Measurements from ENCODE around the gene CELF3.
"Not testable (repeated sequence)": the region's sequence is repeated elsewhere in the genome, so short reads cannot be mapped to it uniquely, and the experiment has no call there.

CELF3 gene

GRCh38 chr1:151703813-151704212, 12.8 kb downstream of the CELF3 start:
- no peak for DNase-seq (ENCODE audit: low spot score)

- DNase-seq (ENCODE audit: low spot score) = no peak
These were observed 13.7 kb downstream of the CELF3 start for GRCh38 chr1:151702936-151703335.

- no peak for DNase-seq (ENCODE audit: low spot score)
These were observed 15.1 kb downstream of the CELF3 start for GRCh38 chr1:151701515-151701914.

DNA sequence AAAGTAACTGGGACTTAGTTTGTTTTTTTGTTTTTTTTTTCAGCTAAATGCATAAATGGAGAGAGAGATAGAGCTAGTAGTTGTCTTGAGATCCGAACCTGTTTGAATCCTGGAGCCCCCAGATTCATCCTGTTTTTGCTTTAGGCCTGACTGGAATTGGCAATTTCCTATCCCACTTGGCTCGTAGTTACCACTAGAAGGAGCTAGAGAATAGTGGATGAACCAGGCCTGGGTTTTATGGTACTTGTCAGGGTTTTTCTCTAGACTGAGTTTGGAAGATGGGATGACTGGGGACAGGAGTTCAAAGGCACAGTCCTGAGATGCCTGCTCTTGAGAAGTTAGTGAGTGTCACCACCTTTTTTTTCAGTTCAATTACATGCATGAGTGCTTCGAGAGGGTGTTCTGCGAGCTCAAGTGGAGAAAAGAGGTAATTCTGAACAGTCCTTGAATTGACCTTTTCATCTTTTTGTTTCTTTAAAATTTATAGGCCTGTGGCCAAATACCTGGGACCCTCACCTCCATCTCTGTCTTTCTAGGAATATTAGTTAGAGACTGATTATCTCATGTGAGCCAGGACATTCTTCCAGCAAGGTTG, 23.4 kb downstream of the CELF3 start:
- peak; percentile 52 for DNase-seq (ENCODE audit: low spot score)

GRCh38 chr1:151692226-151692625, 24.4 kb downstream of the CELF3 start:
- DNase-seq (ENCODE audit: low spot score) = no peak

GRCh38 chr1:151689494-151689893, 27.1 kb downstream of the CELF3 start:
- no peak for DNase-seq (ENCODE audit: low spot score)

DNA sequence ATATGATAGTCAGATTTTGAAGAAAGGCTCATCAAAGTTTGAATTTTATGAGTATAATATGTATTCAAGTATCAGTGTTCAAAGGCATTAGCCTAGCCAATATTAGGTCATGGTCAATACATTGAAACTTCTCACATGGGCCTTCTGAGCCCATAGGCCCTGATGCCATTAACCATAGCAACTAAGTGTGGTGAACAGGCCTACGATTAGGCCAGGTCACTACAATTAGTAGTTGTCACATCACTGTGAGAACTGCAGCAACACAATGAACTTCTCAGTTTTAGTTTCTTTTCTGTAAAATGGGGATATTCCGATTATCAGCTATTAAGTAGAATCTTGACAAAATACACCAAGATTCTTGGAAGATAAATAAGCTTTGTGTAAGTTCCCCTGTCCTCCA, 30.0 kb downstream of the CELF3 start:
- no peak for DNase-seq (ENCODE audit: low spot score)

DNA sequence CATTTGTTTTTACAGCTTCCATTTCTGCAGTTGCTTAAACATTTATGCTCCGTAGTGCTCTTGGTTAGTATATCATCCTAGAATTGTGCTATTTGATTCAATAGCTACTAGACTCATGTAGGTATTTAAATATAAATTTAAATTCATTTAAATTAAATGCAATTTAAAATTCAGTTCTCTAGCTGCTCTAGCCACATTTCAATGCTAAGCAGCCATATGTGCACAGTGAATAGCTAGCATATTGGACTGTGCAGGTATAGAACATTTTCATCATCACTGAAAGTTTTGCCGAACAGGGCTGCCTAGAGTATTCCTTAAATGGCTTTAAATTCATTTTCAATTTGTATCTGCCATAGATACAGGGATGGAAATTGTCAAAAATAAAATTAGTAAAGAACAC, 32.5 kb downstream of the CELF3 start:
- no peak for DNase-seq (ENCODE audit: low spot score)

GRCh38 chr1:151682901-151683300, 33.7 kb downstream of the CELF3 start:
- not testable (repeated sequence) for DNase-seq (ENCODE audit: low spot score)

DNA sequence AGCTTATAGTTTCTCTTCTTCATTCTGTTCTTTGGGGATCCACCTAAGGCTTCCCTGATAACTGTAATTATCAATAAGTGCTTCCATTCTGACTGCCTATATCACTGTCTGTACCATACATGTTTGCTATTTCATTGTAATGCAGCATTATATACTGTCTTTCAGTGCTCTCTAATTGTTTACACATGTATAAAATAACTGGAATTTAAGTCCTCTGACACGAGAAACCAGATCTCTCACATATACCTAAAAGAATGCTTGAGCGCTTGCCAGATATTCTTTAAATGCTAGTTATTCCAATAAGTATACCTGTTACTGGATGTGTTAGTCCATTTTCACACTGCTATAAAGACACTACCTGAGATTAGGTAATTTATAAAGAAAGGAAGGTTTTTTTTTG, 34.7 kb downstream of the CELF3 start:
- no peak for DNase-seq (ENCODE audit: low spot score)

GRCh38 chr1:151680826-151681225, 35.8 kb downstream of the CELF3 start:
- DNase-seq (ENCODE audit: low spot score) = peak; percentile 83

DNA sequence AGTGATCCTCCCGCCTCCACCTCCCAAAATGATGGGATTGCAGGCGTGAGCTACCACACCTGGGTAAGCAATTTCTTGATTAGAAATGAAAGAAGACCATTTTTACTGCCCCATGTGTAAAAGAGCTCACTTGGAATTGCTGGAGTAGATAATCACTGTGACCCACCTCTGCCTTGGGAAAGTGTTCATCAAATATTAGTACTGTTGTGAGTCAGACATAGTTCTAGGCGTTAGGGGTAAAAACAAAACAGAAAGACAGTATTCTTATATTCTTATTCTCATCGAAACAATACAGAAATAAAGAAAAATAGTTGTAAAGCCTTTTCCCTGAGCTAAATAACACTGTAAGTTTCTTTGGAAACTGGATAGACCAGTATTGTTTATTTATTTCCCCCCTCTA, 36.2 kb downstream of the CELF3 start:
- DNase-seq (ENCODE audit: low spot score) = no peak

DNA sequence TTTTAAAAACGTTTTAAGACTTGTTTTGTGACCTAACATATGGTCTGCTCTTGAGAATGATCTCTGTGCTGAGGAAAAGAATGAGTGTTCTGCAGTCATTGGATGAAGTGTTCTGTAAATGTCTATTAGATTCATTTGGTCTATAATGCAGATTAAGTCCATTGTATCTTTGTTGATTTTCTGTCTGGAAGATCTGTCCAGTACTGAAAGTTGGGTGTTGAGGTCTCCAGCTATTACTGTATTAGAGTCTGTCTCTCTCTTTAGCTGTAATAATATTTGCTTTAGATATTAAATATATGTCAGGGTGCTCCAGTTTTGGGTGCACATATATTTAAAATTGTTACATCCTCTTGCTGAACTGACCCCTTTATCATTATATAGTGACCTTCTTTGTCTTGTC, 43.2 kb downstream of the CELF3 start:
- DNase-seq (ENCODE audit: low spot score) = no peak

- DNase-seq (ENCODE audit: low spot score) = not testable (repeated sequence)
These were observed 46.4 kb downstream of the CELF3 start for GRCh38 chr1:151670036-151670675.

GRCh38 chr1:151668090-151668489, 48.5 kb downstream of the CELF3 start:
- DNase-seq (ENCODE audit: low spot score) = no peak

DNA sequence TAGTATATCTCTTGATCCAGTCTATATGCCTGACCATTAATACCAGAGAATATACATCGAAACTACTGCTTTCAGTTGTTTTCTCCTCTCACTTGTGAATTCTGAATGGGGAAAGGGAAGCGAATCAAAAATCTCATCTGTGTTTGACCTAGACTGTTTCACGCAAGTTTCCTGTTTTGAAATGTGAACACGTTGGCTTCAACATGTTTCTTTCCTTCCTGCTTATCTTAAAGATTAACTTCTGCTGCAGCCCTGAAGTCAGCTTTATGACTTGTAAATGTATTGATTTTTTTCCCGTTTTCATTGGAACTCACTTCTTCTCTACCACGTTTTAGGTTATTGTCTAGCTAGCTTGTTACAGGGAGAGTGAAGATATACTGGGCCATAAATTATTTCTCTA, 54.9 kb downstream of the CELF3 start:
- no peak for DNase-seq (ENCODE audit: low spot score)

DNA sequence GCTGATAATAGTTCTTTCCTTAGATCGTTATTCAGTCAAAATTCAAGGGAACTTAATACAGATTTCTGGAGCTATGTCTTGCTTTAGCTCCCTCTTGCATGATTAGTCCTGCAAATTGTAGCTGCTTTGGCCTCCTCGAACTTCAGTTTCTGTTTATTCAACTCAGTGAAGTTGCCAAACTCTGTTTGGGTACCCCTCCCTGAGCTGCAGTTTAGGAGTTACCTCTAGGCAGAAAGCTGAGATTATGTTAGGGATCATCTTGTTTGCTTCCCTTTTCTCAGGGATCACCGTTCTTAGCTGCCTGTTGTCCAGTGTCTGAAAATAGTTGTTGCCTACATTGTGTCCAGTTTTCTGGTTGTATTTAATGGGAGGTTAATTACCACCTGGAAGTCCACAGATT, 61.2 kb downstream of the CELF3 start:
- DNase-seq (ENCODE audit: low spot score) = no peak

- no peak for DNase-seq (ENCODE audit: low spot score)
These were observed 63.2 kb downstream of the CELF3 start for GRCh38 chr1:151653397-151653796.
